Panc1 (cell line): ENCODE measurements around the gene PDZD2.

Source experiments
- TF ChIP-seq, protein P1 (sequence below): fragments of 450-650 bp; IDR thresholded peaks from 2 replicates; pipeline ENCODE4 v1.5.1; 2017; ENCODE audit warnings: mild to moderate bottlenecking
- TF ChIP-seq, protein P2 (sequence below), 2 experiments: IDR thresholded peaks; 2 replicates each; pipeline ENCODE4 v1.6.1; 2011 to 2012; ENCODE audit warnings: low read depth in 2 of 2, control low read depth in 1 of 2, low read length in 1 of 2, mild to moderate bottlenecking in 1 of 2, moderate library complexity in 1 of 2; ENCODE audit not compliant: insufficient read depth in 1 of 2

DNA sequence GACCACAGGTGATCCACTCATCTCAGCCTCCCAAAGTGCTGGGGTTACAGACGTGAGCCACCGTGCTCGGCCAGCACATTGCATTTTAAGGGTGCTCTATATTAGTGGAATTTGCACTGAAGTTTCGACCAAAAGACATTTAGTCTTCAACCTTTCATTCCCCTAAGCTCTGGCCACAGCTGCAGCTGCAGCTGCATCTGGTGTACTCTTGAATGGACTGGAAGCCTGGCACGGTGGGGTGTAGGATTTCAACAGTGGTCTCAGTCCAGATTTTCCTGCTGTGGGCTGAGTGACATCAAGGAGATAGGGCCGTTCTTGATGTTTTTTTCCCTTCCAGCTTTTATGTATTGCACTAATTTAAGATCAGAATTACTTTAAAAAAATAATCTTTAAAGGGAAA lies 255.2 kb downstream of the PDZD2 start:
- TF ChIP-seq, protein P1, sequence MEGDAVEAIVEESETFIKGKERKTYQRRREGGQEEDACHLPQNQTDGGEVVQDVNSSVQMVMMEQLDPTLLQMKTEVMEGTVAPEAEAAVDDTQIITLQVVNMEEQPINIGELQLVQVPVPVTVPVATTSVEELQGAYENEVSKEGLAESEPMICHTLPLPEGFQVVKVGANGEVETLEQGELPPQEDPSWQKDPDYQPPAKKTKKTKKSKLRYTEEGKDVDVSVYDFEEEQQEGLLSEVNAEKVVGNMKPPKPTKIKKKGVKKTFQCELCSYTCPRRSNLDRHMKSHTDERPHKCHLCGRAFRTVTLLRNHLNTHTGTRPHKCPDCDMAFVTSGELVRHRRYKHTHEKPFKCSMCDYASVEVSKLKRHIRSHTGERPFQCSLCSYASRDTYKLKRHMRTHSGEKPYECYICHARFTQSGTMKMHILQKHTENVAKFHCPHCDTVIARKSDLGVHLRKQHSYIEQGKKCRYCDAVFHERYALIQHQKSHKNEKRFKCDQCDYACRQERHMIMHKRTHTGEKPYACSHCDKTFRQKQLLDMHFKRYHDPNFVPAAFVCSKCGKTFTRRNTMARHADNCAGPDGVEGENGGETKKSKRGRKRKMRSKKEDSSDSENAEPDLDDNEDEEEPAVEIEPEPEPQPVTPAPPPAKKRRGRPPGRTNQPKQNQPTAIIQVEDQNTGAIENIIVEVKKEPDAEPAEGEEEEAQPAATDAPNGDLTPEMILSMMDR, result no peak
- TF ChIP-seq, protein P2, sequence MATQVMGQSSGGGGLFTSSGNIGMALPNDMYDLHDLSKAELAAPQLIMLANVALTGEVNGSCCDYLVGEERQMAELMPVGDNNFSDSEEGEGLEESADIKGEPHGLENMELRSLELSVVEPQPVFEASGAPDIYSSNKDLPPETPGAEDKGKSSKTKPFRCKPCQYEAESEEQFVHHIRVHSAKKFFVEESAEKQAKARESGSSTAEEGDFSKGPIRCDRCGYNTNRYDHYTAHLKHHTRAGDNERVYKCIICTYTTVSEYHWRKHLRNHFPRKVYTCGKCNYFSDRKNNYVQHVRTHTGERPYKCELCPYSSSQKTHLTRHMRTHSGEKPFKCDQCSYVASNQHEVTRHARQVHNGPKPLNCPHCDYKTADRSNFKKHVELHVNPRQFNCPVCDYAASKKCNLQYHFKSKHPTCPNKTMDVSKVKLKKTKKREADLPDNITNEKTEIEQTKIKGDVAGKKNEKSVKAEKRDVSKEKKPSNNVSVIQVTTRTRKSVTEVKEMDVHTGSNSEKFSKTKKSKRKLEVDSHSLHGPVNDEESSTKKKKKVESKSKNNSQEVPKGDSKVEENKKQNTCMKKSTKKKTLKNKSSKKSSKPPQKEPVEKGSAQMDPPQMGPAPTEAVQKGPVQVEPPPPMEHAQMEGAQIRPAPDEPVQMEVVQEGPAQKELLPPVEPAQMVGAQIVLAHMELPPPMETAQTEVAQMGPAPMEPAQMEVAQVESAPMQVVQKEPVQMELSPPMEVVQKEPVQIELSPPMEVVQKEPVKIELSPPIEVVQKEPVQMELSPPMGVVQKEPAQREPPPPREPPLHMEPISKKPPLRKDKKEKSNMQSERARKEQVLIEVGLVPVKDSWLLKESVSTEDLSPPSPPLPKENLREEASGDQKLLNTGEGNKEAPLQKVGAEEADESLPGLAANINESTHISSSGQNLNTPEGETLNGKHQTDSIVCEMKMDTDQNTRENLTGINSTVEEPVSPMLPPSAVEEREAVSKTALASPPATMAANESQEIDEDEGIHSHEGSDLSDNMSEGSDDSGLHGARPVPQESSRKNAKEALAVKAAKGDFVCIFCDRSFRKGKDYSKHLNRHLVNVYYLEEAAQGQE (IDR thresholded peaks at IDR 0.05; ENCODE audit: insufficient read depth in 1 of 2, low read depth in 2 of 2, low read length in 1 of 2), result no peak
